ENCODE results near the gene C1orf35. TPM values are rescaled to one million over a fixed set of nuclear protein-coding genes. Genes with fewer than 3 reads are reported as not detected.

C1orf35 gene
- total and polyA plus RNA-seq, 2 of the 8 experiments (the other 6 are each of a cell fraction or from before 2014, with no cell fraction given), result 18.6 to 19.9 TPM

GRCh38 chr1:228095161-228095560 is 8.0 kb downstream of the C1orf35 start:
- peaks cover 3 to 5% of the 10 kb centered on the region in 2 experiments; a peak in 3 of 4 replicates for H3K9me3 ChIP-seq (ENCODE audit: insufficient read depth in 2 of 2, low read depth in 1 of 2, low read length in 1 of 2)
- no peak overlapping the region for H3K4me3 ChIP-seq (ENCODE audit: extremely low read depth in 1 of 4, insufficient read depth in 2 of 4, low read depth in 3 of 4, low read length in 4 of 4)
- no peak overlapping the region for H2BK15ac ChIP-seq (ENCODE audit: low read length)
- 89% methylated on average over 4 of the region's 4 CpGs; no CpG with 5 or more reads in 1 of the 2 experiments for WGBS, 2 experiments (ENCODE audit: extremely low coverage in 1 of 2, insufficient coverage in 1 of 2, insufficient read length in 1 of 2, insufficient replicate concordance in 2 of 2, low coverage in 1 of 2, low lambda C conversion rate in 2 of 2, missing lambda C conversion rate in 1 of 2)
- no peak overlapping the region for H3K23ac ChIP-seq (ENCODE audit: insufficient read length)
- H2AK5ac ChIP-seq (ENCODE audit: low read depth, low read length), result no peak overlapping the region
- no peak overlapping the region for H3K14ac ChIP-seq (ENCODE audit: insufficient read length)
- H3K79me2 ChIP-seq (ENCODE audit: control insufficient read depth in 1 of 2, insufficient read depth in 2 of 2, low read length in 2 of 2), result peaks cover 39 to 70% of the 10 kb centered on the region in 2 experiments
- H3K79me1 ChIP-seq (ENCODE audit: low read depth, low read length), result peaks cover 48% of the 10 kb centered on the region
- H3K9ac ChIP-seq (replicated peaks in 1 of 4; ENCODE audit: extremely low read depth in 1 of 4, low read depth in 3 of 4, low read length in 3 of 4), result no peak overlapping the region
- H3K4me1 ChIP-seq (replicated peaks in 1 of 4; ENCODE audit: control insufficient read depth in 3 of 4, insufficient read depth in 4 of 4, low read length in 3 of 4), result no peaks in the 10 kb centered on the region; a peak in 1 of 7 replicates
- no peaks in the 10 kb centered on the region for H3K27me3 ChIP-seq (replicated peaks in 1 of 4; ENCODE audit: control insufficient read depth in 3 of 4, extremely low read depth in 1 of 4, insufficient read depth in 3 of 4, low read length in 3 of 4)
- H3K18ac ChIP-seq (ENCODE audit: extremely low read depth, low read length), result no peak overlapping the region
- no peak overlapping the region for H2BK20ac ChIP-seq (ENCODE audit: low read length)
- H3K36me3 ChIP-seq (ENCODE audit: control insufficient read depth in 2 of 4, insufficient read depth in 4 of 4, low read length in 3 of 4), result peaks cover 13 to 29% (median 19%) of the 10 kb centered on the region in 4 experiments; a peak in 7 of 8 replicates
- H3K56ac ChIP-seq (replicated peaks; ENCODE audit: insufficient read length, low read depth, low read length), result no peak overlapping the region
- FAIRE-seq, result no peak
- no peak overlapping the region for H2AFZ ChIP-seq (ENCODE audit: low read length)
- no peak overlapping the region for H4K91ac ChIP-seq (replicated peaks; ENCODE audit: insufficient read length, low read length)
- no peak overlapping the region for H2BK12ac ChIP-seq (ENCODE audit: low read depth, low read length)
- H4K20me1 ChIP-seq (replicated peaks in 1 of 2; ENCODE audit: control insufficient read depth in 1 of 2, insufficient read depth in 2 of 2, low read length in 2 of 2), result peaks cover 37 to 70% of the 10 kb centered on the region in 2 experiments
- H2BK5ac ChIP-seq (ENCODE audit: low read depth, low read length), result no peak overlapping the region
- H4K8ac ChIP-seq (ENCODE audit: extremely low read depth, insufficient read depth, low read length), result peak overlapping the region; percentile 58; the same call in 1 of the 2 replicates
- POLR2A ChIA-PET (ENCODE audit: partially characterized antibody), result no interaction called here
- H2BK120ac ChIP-seq (replicated peaks; ENCODE audit: low read depth, low read length), result no peak overlapping the region
- no peak overlapping the region for H3K4ac ChIP-seq (replicated peaks; ENCODE audit: insufficient read length, low read depth, low read length)
- DNase-seq (ENCODE audit: low read depth in 1 of 2, low spot score in 2 of 2), result no peak
- H3K4me2 ChIP-seq (ENCODE audit: insufficient read depth in 1 of 2, low read depth in 2 of 2, low read length in 2 of 2), result no peak overlapping the region
- CTCF ChIA-PET (ENCODE audit: partially characterized antibody), result interaction anchor here (1.0 to 2.0 kb wide), 2 partner anchors 90 to 92 kb away, joined by 5 read pairs; no protein-coding TSS in a partner anchor
- H3K27ac ChIP-seq (ENCODE audit: low read depth, low read length), result no peak overlapping the region
- H3K23me2 ChIP-seq (ENCODE audit: low read depth, low read length), result no peaks in the 10 kb centered on the region
- no peak overlapping the region for H4K5ac ChIP-seq (ENCODE audit: insufficient read length, low read depth, low read length)
- no peak for TF ChIP-seq ATF2 (IDR thresholded peaks at IDR 0.05; ENCODE audit: low read length)
- no peak for TF ChIP-seq CBX8 (IDR thresholded peaks at IDR 0.05; ENCODE audit: borderline replicate concordance, low read depth, low read length)
- TF ChIP-seq KDM4A (IDR thresholded peaks at IDR 0.05; ENCODE audit: low read depth, low read length, severe bottlenecking), result no peak
